ENCODE data around the gene MESP1.

GRCh38 chr15:89731275-89731674 lies 19.8 kb downstream of the MESP1 start:
- TF ChIP-seq POLR2AphosphoS5 (IDR thresholded peaks at IDR 0.05; ENCODE audit: low read depth, low read length) (no peak), POLR2A (IDR thresholded peaks at IDR 0.05; ENCODE audit: low read depth, low read length) (no peak), PAX5 (IDR thresholded peaks at IDR 0.05; ENCODE audit: insufficient read depth, low read length, severe bottlenecking) (no peak), TAF1 (IDR thresholded peaks at IDR 0.05; ENCODE audit: low read depth, low read length) (no peak), SPI1 (IDR thresholded peaks at IDR 0.05; ENCODE audit: low read depth, low read length) (no peak), POU2F2 (IDR thresholded peaks at IDR 0.05; ENCODE audit: low read depth, low read length) (no peak)
